Cardiac fibroblast (primary cell): ENCODE results near the gene TPSD1.
"Not testable (repeated sequence)": the region's sequence is repeated elsewhere in the genome, so short reads cannot be mapped to it uniquely, and the experiment has no call there.

Experiments
- DNase-seq, 2 donors: peaks; one replicate each; pipeline versions ENCODE4 v3.0.0 to v3.0.0-alpha.2; 2010; ENCODE audit warnings: low read depth in 2 of 2
- H3K4me3 ChIP-seq, 2 donors: replicated peaks in 1 of 2; 1 replicate in 1 of 2; 2 replicates in 1 of 2; pipeline ENCODE4 v1.5.1; 2011; ENCODE audit warnings: low read depth in 2 of 2, low read length in 2 of 2, mild to moderate bottlenecking in 2 of 2, moderate library complexity in 1 of 2
- TF ChIP-seq, protein P1 (sequence below): IDR thresholded peaks from one replicate; pipeline ENCODE4 v1.5.1; 2011; ENCODE audit warnings: low read depth, mild to moderate bottlenecking, low read length, inconsistent platforms

The TPSD1 gene

DNA sequence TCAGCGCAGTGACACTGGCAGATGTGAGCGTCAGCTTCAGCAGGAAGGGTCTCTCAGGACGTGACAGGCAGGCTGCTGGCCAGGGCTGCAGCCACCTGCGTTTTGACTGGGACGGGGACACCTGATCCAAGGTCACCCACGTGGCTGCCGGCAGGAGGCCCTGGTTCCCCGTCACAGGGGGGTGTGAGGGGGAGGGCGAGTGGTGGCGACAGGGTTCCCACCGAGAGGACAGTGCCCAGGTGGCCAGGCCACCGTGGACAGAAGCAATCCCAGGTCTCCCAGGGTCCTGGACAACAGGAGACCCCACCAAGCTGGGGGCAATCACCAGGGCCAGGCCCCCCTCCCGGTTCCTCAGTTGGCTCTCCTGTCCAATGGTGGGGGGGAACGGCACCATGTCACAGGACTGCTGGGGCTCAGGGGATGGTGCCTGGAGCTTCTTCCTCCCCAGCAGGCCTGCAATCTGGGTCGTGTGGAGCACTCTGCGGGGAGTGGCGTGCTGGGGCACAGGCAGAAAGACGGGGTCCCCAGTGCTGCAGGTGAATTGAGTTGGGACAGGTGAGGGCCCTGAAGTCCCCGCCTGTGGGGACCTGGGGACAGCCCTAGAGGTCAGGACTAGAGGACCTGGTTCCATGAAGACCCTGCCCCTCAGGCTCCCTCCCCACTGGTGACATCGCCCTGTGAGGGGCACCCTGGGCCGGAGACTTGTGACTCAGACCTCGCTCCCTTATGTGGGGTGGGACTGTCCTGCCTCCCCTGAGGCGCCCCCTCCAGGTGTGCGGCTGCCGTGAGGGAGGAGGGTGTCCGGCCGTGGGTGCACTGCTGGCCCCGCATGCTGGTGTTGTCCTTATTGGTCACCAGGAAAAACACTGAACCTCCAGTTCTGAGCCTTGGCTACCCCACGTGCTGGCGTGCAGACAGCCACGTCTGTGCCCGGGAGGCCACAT is 11.7 kb upstream of the TPSD1 start:
- DNase-seq, H3K4me3 ChIP-seq: not testable (repeated sequence)

DNA sequence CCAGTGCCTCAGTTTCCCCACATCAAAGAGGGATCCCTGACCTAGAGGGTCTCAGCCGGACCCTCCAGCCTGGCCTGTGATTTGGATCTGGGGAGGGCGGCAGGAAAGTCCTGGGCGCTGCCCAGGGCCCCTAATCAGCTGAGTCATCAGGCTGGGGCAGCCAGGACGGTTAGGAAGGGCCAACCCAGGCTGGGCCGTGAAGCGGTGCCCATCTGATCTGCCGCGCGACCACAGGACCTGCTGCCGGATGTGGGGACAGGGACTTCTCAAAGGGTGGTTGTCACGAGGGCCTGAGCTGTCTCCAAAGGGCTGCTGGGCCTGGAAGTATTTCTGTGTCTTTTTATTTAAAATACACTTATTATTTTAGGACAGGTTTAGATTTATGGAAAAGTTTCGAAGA is 11.0 kb upstream of the TPSD1 start:
- no peak for DNase-seq
- TF ChIP-seq, protein P1, sequence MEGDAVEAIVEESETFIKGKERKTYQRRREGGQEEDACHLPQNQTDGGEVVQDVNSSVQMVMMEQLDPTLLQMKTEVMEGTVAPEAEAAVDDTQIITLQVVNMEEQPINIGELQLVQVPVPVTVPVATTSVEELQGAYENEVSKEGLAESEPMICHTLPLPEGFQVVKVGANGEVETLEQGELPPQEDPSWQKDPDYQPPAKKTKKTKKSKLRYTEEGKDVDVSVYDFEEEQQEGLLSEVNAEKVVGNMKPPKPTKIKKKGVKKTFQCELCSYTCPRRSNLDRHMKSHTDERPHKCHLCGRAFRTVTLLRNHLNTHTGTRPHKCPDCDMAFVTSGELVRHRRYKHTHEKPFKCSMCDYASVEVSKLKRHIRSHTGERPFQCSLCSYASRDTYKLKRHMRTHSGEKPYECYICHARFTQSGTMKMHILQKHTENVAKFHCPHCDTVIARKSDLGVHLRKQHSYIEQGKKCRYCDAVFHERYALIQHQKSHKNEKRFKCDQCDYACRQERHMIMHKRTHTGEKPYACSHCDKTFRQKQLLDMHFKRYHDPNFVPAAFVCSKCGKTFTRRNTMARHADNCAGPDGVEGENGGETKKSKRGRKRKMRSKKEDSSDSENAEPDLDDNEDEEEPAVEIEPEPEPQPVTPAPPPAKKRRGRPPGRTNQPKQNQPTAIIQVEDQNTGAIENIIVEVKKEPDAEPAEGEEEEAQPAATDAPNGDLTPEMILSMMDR, result no peak
- no peak overlapping the region for H3K4me3 ChIP-seq

DNA sequence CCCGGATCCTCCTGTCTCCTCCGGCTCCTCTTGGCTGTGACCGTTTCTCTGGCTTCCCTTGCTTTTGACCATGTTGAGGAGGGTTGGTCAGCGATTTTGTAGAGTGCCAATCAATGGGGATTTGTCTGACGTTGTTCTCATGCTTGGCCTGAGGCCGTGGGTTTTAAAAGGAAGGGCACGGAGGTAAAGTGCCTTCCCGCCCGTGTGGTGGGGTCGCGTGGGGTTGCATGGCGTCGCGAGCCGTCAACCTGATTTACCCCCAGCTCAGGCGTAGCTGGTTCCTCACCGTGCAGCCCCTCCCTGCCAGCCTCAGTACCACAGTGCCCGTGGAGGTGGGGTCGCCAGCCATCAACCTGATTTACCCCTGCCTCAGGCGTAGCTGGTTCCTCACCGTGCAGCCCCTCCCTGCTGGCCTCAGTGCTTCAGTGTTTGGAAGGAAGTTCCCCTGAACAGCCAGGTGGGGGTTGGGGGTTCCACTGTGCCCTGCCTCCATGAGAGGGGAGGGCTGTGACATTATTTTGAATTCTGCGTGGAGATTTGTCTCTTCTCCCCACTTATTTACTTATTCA is 10.3 kb upstream of the TPSD1 start:
- H3K4me3 ChIP-seq, result no peak overlapping the region
- DNase-seq, result no peak
- TF ChIP-seq, protein P1, result no peak

DNA sequence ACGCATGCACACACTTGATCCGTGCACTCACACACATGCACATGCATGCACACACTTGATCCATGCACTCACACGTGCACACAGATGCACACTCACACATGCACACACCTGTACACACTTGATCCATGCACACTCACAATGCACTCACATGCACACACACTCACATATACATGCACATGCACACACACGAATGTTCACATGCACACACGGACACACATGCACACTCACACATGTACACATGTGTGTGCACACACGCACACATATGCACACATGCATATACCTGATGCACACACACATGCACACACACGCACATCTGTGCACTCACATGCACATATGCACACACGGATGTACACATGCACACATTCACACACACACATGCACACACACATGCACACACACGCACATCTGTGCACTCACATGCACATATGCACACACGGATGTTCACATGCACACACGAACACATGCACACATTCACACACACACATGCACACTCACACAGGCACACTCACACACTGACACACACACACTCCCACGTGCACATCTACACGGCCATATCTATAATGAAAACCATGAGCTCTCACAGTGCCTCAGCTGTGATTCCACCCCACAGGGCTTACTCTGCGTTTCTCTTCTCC is 7.8 kb upstream of the TPSD1 start:
- not testable (repeated sequence) for H3K4me3 ChIP-seq

DNA sequence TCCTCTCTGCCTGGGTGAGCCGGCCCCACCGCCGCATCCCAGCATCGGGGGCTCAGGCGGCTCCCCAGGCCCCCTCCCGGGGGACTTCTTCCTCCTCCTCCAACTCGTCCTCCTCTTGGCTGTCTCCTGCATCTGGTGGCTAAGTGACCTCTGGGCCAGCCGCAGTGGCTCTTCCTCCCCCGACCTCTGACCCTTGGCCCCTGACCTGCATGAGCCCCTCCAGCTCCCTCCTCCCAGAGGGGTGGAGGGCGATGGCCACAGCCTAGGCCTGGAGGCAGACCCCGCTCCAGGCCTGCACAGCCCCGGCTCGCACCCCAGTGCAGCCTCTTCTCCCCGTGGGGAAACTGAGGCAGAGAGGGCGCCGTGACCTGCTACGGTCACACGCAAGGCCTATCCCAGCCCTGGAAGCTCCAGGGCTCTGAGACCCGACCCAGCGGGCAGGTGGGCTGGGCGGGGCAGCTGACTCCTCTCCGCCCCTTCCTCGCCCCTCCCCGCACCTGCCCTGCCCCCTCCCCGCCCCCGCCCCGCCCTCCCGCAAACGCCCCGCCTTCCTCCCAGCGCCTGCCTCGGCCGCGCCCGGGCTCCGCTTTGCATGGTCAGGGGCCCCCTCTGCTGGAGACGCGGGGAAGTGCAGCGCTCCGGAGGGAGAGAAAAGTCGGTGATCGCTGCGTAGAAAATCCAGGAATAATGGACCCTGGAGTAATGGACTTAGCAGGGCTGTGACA is 6.7 kb upstream of the TPSD1 start:
- not testable (repeated sequence) for DNase-seq, H3K4me3 ChIP-seq

More for the DNA sequence above, 7.8 kb upstream of the TPSD1 start:
- DNase-seq, result not testable (repeated sequence)

DNA sequence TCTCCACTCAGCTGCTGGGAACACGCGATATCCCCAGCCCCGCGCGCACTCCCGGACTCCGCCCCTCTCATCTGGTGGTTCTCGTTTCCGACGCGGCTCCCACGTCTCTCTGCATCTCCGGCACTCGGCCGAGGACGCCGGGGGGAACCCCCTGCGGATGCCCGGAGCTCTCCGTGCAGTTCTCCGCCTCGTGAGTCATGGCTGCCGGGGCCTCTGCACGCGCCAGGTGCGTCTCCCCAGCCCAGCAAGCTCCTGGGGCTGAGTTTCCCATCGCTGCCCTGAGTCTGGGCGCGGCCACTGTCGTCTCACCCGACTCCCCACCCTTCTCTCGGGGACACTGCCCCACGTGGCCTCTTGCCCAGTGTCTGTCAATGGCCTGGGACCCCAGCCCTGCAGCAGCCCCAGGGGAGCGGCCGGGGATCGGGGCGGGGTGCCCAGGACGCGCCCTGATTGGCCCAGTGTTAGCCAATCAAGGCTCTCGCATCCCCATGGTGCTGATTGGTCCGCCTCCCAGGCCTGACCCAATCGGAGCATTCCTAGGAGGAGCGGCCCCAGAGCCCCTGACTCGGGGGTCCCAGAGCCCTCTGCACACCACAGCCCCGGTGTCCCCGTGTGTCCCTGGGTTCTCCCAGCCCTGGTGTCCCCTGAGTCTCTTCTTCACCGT is 2.0 kb upstream of the TPSD1 start:
- not testable (repeated sequence) for DNase-seq, H3K4me3 ChIP-seq

DNA sequence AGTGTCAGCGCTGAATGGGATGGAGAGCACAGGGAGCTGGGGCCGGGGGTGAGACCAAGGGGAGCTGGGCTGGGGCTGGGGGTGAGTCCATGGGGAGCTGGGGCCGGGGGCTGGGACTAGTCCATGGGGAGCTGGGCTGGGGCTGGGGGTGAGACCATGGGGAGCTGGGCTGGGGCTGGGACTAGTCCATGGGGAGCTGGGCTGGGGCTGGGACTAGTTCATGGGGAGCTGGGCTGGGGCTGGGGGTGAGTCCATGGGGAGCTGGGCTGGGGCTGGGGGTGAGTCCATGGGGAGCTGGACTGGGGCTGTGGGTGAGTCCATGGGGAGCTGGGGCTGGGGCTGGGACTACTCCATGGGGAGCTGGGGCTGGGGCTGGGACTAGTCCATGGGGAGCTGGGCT is 1.0 kb upstream of the TPSD1 start:
- not testable (repeated sequence) for DNase-seq, H3K4me3 ChIP-seq

DNA sequence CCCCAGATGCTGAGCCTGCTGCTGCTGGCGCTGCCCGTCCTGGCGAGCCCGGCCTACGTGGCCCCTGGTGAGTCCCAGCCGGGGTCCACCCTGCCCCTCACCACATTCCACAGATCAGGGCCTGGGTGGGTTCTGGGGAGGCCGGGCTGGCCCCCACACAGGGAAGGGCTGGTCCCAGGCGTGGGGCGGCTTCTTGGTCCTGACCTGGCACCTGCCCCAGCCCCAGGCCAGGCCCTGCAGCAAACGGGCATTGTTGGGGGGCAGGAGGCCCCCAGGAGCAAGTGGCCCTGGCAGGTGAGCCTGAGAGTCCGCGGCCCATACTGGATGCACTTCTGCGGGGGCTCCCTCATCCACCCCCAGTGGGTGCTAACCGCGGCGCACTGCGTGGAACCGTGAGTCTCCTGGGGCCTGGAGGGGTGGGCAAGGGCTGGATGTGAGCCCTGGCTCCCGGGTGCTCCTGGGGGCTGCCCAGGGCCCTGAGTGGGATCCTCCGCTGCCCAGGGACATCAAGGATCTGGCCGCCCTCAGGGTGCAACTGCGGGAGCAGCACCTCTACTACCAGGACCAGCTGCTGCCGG is 516 bp downstream of the TPSD1 start:
- DNase-seq, result not testable (repeated sequence)

DNA sequence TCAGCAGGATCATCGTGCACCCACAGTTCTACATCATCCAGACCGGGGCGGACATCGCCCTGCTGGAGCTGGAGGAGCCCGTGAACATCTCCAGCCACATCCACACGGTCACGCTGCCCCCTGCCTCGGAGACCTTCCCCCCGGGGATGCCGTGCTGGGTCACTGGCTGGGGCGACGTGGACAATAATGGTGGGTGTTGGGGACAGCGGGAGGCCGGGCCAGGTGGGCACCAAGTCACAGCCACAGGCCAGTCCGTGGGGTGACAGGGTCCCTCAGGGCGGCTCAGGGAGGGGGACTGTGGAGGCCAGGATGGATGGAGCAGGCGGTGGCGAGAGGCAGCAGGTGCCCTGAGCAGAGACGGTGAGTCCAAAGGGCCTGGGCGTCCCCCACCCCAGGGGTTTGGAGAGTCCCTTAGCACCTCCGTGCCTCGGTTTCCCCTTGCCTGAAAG is 1.0 kb downstream of the TPSD1 start:
- no peak overlapping the region for H3K4me3 ChIP-seq
- TF ChIP-seq, protein P1, result no peak
- DNase-seq, result no peak

More for the DNA sequence above, 516 bp downstream of the TPSD1 start:
- H3K4me3 ChIP-seq, result not testable (repeated sequence)
